ENCODE measurements around the gene GABRG3.

- TF ChIP-seq, protein P1, sequence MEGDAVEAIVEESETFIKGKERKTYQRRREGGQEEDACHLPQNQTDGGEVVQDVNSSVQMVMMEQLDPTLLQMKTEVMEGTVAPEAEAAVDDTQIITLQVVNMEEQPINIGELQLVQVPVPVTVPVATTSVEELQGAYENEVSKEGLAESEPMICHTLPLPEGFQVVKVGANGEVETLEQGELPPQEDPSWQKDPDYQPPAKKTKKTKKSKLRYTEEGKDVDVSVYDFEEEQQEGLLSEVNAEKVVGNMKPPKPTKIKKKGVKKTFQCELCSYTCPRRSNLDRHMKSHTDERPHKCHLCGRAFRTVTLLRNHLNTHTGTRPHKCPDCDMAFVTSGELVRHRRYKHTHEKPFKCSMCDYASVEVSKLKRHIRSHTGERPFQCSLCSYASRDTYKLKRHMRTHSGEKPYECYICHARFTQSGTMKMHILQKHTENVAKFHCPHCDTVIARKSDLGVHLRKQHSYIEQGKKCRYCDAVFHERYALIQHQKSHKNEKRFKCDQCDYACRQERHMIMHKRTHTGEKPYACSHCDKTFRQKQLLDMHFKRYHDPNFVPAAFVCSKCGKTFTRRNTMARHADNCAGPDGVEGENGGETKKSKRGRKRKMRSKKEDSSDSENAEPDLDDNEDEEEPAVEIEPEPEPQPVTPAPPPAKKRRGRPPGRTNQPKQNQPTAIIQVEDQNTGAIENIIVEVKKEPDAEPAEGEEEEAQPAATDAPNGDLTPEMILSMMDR (IDR thresholded peaks at IDR 0.05), result no peak
- no peak for TF ChIP-seq POLR2A (IDR thresholded peaks at IDR 0.05)
Observed at GRCh38 chr15:27464941-27465612, 494.1 kb downstream of the GABRG3 start.

All from adrenal gland (tissue), 5 donors.